ENCODE results near the gene RAB21. TPM values are rescaled to one million over a fixed set of nuclear protein-coding genes. Genes with fewer than 3 reads are reported as not detected.

RAB21 gene
- total and polyA plus RNA-seq, 9 donors = 8.8 to 77.0 (median 64.3) TPM

GRCh38 chr12:71786829-71787228 is 32.2 kb downstream of the RAB21 start:
- Histone ChIP-seq H3K4me3 (no peak overlapping the region), H3K4me1 (ENCODE audit: insufficient read depth) (no peaks in the 10 kb centered on the region), H3K27ac (no peak overlapping the region), H3K9me3 (no peaks in the 10 kb centered on the region), H3K27me3 (no peaks in the 10 kb centered on the region), H3K36me3 (no peaks in the 10 kb centered on the region)
- intact Hi-C loops (cut with DNase I) = no loop called here
- TF ChIP-seq POLR2A (IDR thresholded peaks at IDR 0.05) = no peak
- TF ChIP-seq CTCF (IDR thresholded peaks at IDR 0.05) = no peak
- no peak for TF ChIP-seq EP300 (IDR thresholded peaks at IDR 0.05)
- DNase-seq = no peak
- 86 to 97% (median 88%) methylated on average over 1 of the region's 1 CpG for WGBS, 3 donors

GRCh38 chr12:71787580-71787979 is 32.9 kb downstream of the RAB21 start:
- no peak overlapping the region for H3K27ac ChIP-seq
- intact Hi-C loops (cut with DNase I) = no loop called here
- H3K9me3 ChIP-seq = no peaks in the 10 kb centered on the region
- no peaks in the 10 kb centered on the region for H3K4me1 ChIP-seq (ENCODE audit: insufficient read depth)
- H3K27me3 ChIP-seq = no peaks in the 10 kb centered on the region
- H3K36me3 ChIP-seq = no peaks in the 10 kb centered on the region
- no peak overlapping the region for H3K4me3 ChIP-seq
- no peak for DNase-seq
- 71 to 80% (median 77%) methylated on average over 1 of the region's 1 CpG for WGBS, 3 donors
- TF ChIP-seq CTCF (IDR thresholded peaks at IDR 0.05) (no peak), EP300 (IDR thresholded peaks at IDR 0.05) (no peak), POLR2A (IDR thresholded peaks at IDR 0.05) (no peak)

GRCh38 chr12:71790331-71790730 is 35.7 kb downstream of the RAB21 start:
- TF ChIP-seq CTCF (IDR thresholded peaks at IDR 0.05) (no peak), EP300 (IDR thresholded peaks at IDR 0.05) (no peak), POLR2A (IDR thresholded peaks at IDR 0.05) (no peak)
- Histone ChIP-seq H3K9me3 (no peaks in the 10 kb centered on the region), H3K27ac (no peak overlapping the region), H3K4me3 (no peak overlapping the region), H3K27me3 (no peaks in the 10 kb centered on the region), H3K4me1 (ENCODE audit: insufficient read depth) (no peaks in the 10 kb centered on the region), H3K36me3 (no peaks in the 10 kb centered on the region)
- DNase-seq = no peak
- WGBS, 3 donors = 0 to 88% (median 86%) methylated on average over 1 of the region's 1 CpG
- intact Hi-C loops (cut with DNase I) = no loop called here

- no peak for DNase-seq
- no peaks in the 10 kb centered on the region for H3K27me3 ChIP-seq
- no peaks in the 10 kb centered on the region for H3K36me3 ChIP-seq
- 50 to 74% (median 60%) methylated on average over 4 of the region's 4 CpGs for WGBS, 3 donors
- no peaks in the 10 kb centered on the region for H3K9me3 ChIP-seq
- intact Hi-C loops (cut with DNase I) = no loop called here
- no peak overlapping the region for H3K4me3 ChIP-seq
- H3K4me1 ChIP-seq (ENCODE audit: insufficient read depth) = no peaks in the 10 kb centered on the region
- no peak overlapping the region for H3K27ac ChIP-seq
- TF ChIP-seq EP300 (IDR thresholded peaks at IDR 0.05) (no peak), POLR2A (IDR thresholded peaks at IDR 0.05) (no peak), CTCF (IDR thresholded peaks at IDR 0.05) (no peak)
These were observed 36.9 kb downstream of the RAB21 start for GRCh38 chr12:71791473-71792150.
